ENCODE results near the gene TRIM44.

Gene TRIM44

DNA sequence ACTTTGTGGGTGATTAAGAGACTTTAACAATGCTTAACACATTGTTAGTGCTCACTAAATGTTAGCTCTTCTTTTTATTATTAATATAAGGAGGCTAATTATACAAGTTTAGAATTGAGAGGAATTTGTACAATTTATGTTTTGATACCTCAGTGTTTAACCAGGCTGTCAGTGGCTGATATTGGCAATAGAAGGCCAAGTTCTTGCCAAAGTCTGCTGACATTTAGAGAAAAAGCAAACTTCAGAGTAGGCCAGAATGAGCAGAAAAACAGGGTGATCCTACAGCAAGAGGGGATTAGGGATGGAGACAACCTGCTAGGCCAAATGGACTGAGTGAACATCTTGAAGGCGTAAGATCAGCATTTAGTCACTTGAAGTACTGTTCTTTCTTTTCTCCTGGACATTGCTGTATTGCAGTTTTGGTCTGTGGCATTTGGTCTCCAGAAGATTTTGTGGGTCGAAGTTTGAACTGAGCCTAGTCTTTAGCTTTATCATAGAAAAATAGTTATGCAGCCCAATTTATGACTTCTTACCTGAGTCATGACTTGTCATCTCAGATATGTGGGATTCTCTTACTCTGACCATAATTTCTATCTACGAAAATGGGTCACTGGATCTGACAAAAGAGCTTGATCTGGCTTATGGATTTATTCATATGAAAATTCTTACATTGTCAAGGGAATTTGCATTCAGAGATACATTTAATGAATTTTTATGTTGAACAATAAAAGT lies 9.0 kb downstream of the TRIM44 start:
- DNase-seq (ENCODE audit: low read depth in 3 of 3, low spot score in 1 of 3), result no peak

DNA sequence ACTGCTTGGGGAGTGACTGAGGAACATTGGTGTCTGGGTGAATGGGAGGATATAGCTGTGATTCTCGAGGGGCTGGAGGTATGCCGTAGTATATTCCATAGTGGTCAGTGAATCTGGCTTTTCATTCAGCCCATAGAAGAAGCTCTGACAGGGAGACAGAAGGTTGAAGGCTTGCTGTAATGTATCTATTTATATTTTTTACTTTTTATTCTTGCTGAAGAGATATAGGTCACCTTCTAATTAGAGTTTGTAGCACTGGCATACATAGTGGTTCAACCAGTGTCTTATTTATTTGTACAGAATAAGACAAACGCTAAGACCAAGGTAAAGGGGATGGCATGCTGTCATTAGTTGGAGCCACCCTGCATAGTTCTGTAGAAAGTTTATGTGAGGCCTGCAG lies 10.0 kb downstream of the TRIM44 start:
- no peak for DNase-seq (ENCODE audit: low read depth in 3 of 3, low spot score in 1 of 3)

DNA sequence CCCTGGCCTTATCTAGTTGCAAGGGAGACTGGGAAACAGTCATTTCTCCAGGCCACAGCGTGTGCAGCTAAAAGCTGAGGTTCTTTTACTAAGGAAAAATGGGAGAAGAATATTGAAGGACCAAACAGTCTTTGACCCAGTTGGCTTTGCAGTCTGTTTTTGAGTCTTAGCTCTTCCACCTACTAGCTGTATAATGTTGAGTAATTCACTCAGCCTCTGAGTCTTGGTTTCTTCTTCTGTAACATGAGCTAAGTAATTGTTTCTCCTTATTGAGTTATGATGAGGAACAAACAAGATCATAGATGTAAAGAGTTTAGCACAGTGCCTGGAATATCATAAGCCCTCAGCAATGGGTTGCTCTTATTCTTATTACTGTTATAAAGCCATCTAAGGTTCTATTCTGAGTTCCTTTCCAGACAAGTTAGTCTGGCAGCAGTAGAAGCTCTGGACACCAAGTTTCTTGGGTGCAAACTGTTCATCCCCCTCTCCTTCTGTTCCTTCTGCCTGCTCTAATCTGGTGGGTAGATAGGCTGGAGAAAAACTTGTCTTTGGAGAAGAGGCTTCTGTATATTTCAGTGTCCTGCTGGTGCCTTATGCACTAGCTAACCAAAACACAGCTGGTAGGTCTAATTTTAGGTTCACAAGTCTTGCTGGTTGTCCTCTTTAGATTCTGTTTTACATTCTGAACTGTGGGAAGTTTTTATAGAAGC lies 13.5 kb downstream of the TRIM44 start:
- no peak for DNase-seq (ENCODE audit: low read depth in 3 of 3, low spot score in 1 of 3)

DNA sequence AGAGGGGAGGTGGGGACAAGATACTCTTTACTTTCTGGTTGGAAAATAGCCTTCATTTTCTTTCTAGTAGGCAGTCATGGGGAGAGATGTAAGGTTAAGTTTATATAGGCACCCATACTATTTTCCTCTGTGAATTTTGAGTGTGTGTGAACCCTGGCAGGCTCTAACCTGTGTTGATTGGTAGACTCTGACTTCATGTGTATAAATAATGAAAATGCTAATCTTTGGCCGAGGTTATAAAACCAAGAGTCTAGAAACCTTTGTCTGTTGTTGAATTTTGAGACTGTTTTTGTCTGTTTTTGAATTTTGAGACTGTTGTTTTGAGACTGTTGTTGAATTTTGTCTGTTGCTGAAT lies 14.0 kb downstream of the TRIM44 start:
- DNase-seq (ENCODE audit: low read depth in 3 of 3, low spot score in 1 of 3), result no peak

DNA sequence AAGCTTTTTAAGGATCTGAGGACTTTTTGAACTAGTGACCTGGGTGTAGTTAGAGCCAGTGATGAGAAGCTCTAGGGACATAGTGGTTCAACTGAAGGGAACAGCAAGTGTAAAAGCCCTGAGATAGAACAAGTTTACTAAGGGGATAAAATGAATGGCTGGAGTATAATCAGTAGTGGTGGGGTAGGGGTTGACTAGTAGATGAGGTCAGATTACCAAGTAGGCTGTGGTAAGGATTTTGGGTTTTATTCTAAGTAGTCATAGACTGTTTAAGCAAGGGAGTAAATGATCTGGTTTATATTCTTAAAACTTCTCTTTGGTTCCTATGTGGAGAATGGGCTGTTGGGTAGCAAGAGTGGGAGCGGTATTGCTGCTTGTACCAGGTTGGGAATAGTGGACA lies 15.3 kb downstream of the TRIM44 start:
- DNase-seq (ENCODE audit: low read depth in 3 of 3, low spot score in 1 of 3), result no peak

DNA sequence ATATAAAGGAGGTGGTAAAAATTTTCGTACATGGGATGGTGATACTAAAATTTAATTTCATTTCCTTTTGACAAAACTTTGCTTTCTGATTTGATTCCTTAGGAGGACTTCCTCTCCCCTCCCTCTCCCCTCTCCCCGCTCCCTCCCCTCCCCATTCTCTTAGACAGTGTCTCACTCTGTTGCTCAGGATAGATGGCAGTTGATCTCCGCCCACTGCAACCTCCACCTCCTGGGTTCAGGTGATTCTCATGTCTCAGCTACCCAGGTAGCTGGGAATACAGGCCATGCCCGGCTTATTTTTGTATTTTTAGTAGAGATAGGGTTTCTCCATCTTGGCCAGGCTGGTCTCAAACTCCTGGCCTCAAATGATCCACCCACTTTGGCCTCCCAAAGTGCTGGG lies 15.9 kb downstream of the TRIM44 start:
- no peak for DNase-seq (ENCODE audit: low read depth in 3 of 3, low spot score in 1 of 3)

DNA sequence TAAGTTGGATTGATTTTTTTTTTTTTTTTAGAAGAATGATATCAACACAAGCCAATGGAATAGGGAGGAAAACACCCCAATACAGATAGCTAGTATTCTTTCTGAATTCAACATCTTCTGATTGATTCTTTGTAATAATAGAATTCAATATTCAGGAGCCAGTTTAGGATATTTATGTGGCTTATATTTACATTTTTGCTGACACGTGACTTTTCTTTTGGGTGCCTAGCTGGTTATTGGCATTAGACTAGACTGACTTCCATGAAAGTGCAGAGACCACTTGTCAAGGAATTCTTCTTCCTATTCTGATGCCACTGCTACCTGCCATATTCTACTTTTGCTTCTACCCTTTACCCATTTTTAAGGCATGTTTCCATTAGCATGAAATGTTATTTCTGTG lies 16.4 kb downstream of the TRIM44 start:
- DNase-seq (ENCODE audit: low read depth in 3 of 3, low spot score in 1 of 3), result no peak

DNA sequence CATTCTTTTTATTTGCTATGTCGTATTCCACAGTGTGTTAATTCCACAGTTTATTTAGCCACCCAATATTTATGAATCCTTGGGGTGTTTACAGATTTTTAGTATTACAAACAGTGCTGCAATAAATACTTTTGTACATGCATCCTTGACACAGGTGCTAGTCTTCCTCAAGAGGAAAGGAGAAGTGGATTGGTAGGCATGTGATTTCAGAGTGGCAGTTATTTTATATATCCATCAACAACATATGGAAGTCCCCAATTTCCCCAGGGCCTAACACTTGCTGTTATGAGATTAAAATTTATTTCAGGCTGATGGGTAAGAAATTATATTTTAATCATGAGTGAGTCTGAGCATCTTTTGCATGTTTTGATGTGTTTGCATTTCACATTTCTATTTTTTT lies 17.9 kb downstream of the TRIM44 start:
- no peak for DNase-seq (ENCODE audit: low read depth in 3 of 3, low spot score in 1 of 3)

DNA sequence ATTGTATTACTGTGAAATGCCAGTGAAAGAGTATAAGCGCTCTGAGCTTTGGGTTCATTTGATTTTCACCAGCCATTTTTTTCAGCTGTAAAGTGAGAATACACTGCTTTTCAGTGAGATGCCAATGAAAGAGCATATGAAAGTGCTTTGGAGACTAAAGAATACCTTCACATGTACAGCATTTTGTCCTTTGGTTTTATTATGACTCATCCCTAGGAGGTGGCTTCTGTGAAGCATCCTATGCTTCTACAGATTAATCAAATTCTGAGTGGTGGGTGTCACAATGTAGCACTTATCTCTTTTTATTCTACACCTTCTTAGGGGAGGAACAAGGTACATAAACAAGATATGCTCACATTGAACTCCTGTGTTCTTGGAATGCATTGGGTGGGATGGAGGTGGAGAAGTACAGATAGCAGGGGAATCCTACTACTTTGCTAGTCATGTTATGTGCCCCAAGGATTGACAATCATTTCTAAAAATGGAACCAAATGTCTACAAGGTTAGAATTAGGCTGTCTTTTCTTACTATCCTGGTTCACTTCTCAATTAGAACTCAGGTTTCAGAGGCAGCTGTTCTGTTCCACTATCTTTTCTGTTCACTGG lies 18.7 kb downstream of the TRIM44 start:
- DNase-seq (ENCODE audit: low read depth in 3 of 3, low spot score in 1 of 3), result no peak

DNA sequence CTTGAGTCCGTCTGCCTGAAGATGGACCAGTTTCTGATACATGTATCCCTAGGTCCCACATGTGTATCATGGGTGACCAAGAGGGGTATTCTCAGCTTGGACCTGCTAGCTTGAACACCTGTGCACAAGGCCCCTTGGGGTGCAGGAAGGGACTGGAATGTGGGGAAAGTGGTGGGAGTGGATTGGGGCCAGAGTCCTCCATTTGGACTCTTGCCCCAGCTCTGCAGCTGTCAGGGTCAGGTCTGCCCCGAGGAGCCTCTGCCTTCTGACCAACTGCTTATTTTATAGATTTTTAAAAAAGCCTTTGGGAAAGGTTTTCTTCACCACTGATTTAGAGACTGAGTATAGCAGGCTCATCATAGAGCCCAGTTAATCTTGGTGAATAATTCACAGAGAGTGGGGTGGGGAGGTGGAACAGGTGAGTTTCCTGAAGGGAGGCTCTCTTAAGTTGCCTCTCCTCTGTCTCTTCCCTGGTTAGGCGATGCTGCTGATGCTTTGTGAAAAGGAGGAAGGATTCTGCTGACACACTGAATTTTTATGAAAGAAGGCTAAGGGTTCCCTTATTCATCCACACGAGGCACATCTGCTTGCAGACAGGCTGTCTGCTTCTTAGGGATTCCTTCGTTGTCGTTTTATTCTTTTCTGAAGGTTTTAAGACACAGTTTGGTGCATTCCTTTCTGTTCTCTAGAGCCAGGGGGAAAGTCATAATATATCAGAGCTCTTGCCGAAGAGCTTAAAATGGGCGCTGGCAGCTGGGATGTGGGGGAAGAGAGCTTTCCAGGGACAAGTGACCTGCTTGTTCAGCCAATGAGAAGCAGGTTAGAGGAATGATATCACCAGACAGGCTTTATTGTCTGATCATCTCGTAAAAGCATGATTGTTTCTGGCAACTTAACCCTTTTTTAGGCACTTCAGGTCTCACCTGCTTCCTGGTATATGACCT lies 19.9 kb downstream of the TRIM44 start:
- no peak for DNase-seq (ENCODE audit: low read depth in 3 of 3, low spot score in 1 of 3)

DNA sequence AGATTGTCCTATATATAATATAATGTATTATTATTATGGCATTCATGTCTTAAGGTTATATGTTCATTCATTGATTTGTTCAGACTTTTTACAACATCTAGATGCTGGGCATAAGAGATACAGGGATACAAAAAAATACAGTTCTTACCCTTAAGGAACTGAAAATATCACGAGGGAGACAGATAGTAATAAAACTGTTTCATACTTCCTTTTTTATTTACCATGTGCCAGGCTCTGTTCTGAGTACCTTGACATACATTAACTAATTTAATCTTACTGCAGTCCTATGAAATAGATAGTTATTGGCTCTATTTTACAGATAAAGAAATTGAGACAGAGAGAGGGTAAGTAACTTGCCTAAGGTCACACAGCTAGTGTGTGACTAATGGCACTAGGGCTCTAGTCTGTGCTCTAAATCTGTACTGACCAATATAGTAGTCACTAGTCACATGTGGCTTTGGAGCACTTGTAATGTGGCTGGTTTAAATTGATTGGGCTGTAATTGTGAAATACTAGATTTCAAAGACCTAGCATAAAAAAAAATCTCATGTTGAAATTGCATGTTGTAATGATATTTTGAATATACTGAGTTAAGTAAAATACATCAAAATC lies 21.3 kb downstream of the TRIM44 start:
- DNase-seq (ENCODE audit: low read depth in 3 of 3, low spot score in 1 of 3), result no peak

DNA sequence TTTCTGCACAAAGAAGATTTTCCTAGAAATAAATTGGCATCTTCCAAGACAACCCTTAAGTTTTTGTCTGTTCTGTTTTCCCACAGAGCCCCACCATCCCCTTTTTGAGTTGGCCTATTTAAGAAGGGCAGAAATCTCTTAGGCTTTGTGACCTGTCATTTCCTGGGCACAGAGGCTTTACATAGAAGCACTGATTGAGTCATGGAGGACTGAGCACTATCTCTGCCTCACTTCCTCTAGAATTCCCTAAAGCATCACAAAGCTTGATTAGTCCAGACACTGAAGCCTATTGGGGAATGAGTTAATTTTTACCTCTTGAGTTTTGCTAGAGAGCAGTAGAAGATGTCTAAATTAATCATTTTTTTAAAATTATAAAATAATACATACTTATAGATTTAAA lies 25.4 kb downstream of the TRIM44 start:
- no peak for DNase-seq (ENCODE audit: low read depth in 3 of 3, low spot score in 1 of 3)

DNA sequence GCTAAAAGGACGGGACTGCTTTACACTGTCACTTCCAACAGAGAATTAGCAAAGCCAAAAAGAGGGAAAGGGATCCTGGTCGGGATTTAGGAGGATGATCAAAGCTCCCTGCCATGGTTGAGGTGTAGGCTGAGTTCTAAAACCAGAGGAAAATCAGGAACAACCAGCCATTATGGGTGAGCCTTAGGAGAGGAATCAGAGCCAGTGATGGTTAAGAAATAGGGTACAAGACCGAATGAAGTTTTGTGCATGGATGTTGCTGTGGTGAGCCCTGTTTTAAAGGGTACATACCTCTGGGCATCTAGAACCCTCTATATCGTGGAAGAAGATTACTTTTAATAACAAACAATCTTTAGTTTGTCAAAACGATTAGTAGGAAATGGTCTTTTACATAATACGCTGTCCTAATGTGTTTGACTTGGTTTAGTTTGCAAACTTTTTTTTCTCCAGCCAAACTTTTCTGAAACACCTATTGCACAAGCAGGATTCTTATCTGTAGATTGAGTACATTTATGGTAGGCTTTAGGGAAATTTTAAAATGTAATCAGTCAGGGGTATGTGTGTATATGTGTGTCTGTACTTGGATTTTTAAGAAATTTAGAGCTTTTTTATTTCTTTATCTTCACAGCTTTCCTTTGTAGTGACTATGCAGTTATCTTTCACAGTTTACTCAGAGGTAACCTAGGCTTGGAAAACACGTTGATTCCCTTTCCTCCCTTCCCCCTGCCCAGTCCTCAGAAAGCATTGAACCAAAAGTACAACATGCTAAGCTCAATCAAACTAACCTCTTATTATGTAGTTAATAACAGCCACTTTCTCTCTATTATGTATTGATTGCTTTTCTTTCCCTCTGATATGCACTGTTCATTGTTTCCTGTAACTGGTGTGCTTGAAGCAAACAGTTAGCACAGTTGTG lies 26.8 kb downstream of the TRIM44 start:
- DNase-seq (ENCODE audit: low read depth in 3 of 3, low spot score in 1 of 3), result no peak

DNA sequence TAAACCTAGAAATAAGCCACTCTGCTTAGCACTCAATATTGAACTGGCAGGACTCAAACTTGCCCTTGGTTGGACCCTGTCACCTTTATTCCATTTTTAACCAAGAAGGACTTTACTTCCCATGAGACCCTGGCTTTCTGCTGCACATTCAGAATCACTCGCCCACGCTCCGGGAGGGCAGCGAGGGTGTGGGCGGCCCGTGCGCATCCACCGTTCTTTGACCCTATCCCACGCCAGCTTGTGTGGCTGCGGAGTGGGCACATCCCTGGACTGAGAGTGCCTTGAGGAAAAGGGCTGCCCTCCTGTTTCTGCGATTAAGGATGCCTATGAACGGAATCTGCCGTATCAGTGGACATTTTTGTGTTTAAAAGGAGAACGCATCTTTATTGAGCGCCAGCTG lies 39.6 kb downstream of the TRIM44 start:
- DNase-seq (ENCODE audit: low read depth in 3 of 3, low spot score in 1 of 3), result no peak

DNA sequence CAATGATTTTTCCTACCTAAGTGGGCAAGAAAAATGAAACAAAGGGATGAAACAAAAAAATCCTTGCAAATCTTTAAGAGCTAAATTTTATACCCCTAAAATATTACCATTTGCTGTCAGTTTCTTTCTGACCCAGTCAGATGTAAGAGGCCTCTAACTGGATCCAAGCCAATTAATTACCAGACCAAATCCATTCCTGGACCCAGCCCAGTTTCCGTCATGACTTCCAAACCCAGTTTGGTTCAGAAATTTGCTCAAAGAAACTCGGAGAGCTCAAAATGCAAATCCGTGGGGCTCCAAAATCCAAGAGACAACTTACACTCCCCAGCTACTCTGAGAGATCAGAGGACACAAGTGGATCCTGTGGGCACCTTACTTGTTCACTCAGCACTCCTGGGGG lies 46.8 kb downstream of the TRIM44 start:
- no peak for DNase-seq (ENCODE audit: low read depth in 3 of 3, low spot score in 1 of 3)

DNA sequence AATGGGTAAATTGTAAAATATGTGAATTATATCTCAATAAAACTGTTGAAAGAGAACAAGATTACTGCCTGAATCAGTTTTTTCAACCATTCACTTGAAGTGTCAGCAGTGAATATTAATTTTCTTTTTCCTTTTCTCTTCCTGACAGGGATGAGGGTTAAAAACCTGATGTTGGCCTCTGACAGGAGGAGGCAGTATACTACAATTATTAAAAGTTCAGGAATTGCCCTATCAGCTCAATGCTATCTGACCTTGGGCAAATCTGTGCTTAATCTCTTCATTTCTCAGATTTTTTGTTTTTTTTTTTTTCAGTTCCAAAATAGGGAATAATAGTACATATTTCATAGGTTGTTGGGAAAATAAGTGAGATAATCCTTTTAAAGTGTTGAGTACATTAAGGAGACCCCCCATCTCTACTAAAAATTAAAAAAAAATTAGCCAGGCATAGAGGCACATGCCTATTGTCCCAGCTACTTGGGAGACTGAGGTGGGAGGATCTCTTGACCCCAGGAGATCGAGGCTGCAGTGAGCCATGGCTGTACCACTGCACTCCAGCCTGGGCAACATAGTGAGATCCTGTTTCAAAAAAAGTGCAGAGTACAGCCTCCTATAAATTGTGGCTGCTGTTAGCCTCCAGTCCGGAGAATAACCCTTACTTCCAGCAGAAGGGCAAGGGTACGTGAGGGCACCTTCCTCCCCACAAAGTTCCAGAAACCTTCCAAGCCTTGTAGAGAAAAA lies 48.8 kb downstream of the TRIM44 start:
- no peak for DNase-seq (ENCODE audit: low read depth in 3 of 3, low spot score in 1 of 3)

DNA sequence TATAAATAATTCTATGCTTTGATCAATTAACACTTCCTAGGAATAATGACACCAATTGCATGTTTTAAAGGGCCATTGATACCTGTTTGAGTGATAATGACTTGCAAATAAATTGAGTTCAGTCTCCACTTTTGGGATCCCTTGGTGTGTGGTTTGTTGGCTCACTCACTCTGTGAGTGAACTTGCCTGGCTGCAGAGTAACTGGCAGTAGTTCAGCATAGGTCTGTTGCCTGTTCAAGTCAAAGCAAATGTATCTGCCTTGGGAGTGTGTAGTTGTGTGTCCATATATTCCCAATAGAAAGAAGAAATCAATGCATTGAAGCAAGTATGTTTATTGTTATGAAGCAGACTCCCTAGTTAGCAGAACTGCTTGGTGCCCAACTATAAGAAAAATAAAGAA lies 49.3 kb downstream of the TRIM44 start:
- DNase-seq (ENCODE audit: low read depth in 3 of 3, low spot score in 1 of 3), result no peak

DNA sequence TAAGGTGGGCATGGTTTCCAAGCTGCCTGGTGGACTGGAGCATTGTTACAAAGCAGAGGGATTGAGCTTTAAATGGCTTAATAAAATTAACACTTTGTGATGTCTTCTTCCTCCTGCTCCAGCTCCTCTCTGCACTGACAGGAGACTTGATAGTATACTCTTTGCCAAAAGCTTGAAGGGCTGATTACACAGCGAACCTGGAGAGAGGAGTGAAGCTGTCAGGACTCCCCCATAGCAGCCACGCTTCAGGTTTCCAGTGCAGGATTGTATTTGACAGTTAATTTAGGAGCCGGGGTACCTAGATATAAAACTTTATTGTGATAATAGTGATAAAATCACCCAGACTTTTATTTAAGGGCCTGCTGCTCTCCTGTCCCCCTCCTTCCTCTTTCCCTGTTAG lies 50.0 kb downstream of the TRIM44 start:
- DNase-seq (ENCODE audit: low read depth in 3 of 3, low spot score in 1 of 3), result no peak

DNA sequence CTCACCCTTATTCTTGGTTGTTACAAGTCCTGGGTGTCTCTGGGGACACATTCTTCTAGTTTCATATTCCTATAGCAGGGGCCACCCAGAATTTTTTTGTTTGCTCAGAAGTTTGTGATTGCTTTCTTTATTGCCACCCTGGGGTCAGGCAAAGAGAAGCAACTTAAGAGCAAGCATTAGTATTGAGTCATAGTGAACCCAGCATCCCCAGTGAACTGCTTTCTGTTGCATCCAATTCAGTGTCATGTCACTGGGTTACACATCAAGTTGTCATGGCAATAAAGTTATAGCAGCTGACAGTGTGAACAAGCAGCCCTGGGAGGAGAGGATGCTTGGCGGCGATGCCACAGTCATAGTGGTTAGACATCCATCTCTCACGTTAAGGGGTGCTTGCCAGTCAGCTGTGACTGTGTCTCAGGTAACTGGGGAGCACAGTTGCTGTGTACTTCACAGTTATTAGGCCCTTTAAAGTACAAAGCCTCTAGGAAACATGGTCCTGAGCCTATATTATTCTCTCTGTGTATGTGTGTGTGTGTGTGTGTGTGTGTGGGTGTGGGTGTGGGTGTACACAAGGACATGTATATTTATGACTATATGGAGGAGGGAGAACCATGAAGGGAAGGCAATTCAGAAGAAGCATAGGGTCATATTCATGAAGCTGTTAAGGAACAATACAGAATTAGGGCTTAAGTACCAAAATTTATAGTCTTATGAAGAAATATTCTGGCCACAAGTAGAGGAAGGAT lies 52.5 kb downstream of the TRIM44 start:
- DNase-seq (ENCODE audit: low read depth in 3 of 3, low spot score in 1 of 3), result no peak
